GM18870 (cell line): ENCODE data around the gene RERG.
"Not testable (repeated sequence)": the region's sequence is repeated elsewhere in the genome, so short reads cannot be mapped to it uniquely, and the experiment has no call there.

ENCODE experiments used
- ATAC-seq: cut with Tn5 transposase; IDR thresholded peaks from one replicate; pipeline ENCODE4 v1.9.1; 2021; ENCODE audit warnings: moderate library complexity; ENCODE audit not compliant: unreplicated experiment

The RERG gene

GRCh38 chr12:15151161-15152091 lies 69.8 kb downstream of the RERG start:
- no peak for ATAC-seq

DNA sequence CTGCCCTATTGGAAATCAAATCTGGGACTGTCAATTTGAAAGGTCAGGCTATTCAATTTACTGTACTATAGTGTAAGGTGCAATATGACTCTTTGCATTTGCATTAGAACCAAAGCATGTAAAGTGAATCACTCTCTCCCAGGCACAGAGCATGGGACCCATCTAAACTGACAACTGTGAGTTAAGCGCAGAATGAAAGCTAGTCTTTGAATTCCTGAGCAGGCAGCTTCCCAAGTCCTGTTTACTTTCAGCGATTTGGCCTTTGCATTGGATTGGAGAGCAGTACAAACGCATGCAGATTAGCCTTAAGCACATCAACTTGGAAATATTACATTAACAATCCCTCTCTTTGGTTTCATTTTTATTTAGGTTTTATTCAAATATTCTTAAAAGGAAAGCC lies 74.6 kb downstream of the RERG start:
- ATAC-seq = no peak

GRCh38 chr12:15143467-15143866 lies 77.8 kb downstream of the RERG start:
- ATAC-seq = no peak

DNA sequence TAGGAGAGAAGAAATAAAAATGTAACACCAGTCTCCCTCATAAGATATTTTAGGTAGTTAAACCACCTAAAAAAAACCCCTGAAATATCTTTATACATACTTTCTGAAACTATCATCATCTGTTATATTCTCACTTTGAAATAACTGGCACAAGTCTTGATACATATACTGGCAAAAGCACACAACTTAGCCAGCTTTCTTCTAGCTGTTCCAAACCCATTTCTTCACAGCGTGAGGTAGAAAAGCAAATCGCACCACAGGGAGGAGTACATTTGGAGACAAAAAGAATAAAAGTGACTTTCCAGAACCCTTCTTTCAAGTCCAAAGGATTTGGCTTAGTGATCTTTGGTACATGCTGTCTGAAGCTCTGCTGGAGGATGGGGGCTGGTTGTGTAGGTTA lies 78.5 kb downstream of the RERG start:
- ATAC-seq = no peak

DNA sequence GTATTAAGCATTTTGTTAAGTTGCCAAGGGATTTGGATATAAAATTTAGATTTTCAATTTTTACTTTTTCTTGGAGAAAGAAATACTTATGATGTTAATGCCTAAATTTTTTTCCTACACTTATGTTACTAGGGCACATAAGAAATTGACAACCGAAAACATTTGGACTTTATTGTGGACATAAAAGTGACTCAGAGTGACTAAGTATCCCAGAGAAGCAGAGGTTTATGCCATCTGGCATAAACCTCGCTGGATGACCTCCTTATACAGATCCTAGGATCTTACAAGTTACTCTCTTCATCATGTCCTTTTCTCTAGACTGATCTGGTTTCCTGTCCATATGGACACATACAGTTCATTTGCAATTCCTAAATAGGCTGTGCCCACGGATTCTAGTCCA lies 89.8 kb downstream of the RERG start:
- ATAC-seq = no peak

DNA sequence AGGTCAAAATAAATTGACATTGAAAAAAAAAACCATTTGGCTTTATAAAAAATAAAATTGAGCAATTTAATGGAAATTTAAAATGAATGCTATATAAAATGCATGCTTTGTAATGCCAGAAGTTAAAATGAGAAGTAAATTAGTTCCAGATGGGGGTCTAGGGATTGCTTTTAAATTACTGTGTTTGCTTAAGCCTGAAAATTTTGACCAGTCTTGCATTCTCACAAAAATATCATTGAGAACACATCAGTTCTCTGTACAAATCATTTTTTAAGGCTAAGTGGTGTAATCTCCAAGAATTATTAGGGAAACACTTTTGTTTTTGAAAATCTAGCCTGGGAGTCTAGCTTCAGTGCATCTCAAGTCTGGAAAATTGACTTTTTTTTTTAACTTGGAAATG lies 90.7 kb downstream of the RERG start:
- no peak for ATAC-seq

- no peak for ATAC-seq
Observed at GRCh38 chr12:15123401-15123800, 97.8 kb downstream of the RERG start.

DNA sequence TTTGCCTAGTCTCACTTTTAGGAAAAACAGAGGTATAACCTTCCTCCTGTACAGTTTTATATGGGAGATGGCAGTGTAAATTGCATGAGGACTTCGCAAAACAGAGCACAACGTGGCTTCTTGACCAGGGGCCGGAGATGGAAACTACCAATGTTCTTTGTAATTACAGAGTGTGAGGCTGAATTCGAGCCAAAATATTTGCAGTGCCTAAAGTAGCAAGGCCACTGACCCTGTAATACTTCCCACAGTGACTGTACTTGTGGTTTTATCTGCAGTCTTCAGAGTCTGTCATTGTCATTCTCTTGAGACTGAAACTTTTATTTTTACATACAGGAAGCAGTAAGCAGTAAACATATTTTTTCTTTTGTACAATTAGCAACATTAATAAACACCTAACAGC lies 98.9 kb downstream of the RERG start:
- ATAC-seq = no peak

GRCh38 chr12:15118955-15119354 lies 102.3 kb downstream of the RERG start:
- ATAC-seq = no peak

GRCh38 chr12:15116983-15117382 lies 104.2 kb downstream of the RERG start:
- ATAC-seq = no peak

GRCh38 chr12:15116086-15116485 lies 105.1 kb downstream of the RERG start:
- no peak for ATAC-seq

DNA sequence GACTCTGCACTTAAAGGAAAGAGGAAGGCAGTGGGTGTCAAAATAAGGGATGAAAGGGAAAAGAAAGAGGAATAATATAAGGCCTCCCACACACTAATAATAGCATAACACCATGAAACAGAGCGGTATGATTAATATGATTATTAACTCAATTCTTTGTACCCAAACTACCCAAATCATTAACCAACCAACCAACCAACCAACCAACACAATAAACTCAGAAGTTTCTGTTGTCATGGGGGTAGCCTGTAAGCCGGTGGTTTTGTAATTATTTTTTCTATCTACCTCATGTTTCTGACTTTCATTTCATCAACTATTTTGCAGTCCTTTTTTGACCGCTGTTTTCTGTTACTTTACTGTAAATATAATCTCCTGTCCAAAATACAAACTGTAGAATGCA lies 105.8 kb downstream of the RERG start:
- no peak for ATAC-seq

- no peak for ATAC-seq
Observed at GRCh38 chr12:15114501-15114900, 106.7 kb downstream of the RERG start.

GRCh38 chr12:15092826-15093225 lies 128.4 kb downstream of the RERG start:
- no peak for ATAC-seq

GRCh38 chr12:15090441-15090840 lies 130.8 kb downstream of the RERG start:
- no peak for ATAC-seq

DNA sequence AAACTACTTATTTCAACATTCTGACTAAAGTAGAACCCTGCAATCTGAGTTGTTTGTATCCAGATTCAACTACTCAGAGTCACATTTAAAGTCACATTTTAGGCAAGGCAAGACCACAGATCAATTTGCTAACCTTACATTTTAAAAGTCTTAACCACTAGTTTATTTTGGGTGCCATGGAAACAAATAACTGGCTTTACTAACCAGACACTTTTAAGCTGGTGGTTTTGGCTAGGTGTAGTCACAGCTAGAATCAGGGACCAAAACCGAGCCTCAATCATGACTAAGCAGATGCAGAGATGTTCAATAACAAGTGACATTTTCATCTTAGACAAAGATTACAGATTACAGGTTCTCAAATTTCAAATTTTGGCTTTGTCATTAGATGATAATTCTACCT lies 133.1 kb downstream of the RERG start:
- no peak for ATAC-seq

- not testable (repeated sequence) for ATAC-seq
Observed at GRCh38 chr12:15077751-15078150, 143.5 kb downstream of the RERG start.

DNA sequence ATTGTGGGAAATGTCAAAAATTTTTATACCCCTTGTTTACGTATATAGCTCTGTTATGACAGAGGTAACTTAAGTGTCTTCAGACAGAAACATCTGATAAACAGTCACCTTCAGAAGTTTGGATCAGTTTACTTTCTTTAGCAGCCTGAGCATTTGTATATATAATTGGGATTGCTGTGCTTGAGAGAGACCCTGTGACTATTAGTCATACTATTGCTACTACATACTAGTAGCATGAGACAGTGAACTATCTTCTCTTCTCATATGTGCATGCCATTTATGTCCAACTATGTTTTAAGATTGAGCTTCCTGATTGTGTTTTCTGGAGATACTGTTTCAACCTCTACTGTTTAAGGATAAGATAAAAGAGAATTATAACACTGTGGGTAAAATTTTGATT lies 146.9 kb downstream of the RERG start:
- ATAC-seq = no peak

DNA sequence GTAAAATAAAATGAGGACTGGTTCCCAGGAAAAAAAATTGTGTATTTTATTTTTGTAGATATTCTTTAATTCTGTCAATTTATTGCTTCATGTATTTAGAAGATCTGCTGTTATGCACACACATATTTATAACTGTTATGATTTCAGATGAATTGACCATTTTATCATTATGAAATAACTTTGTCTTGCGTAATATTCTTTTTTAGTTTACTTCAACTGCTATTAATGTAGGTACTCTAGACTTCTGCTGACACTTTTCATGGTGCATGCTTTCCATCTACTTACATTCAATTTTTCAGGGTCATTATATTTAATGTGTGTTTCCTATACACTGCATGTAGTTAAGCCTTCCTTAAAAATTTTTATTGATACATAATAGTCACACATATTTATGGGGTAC lies 162.1 kb downstream of the RERG start:
- no peak for ATAC-seq
